ENCODE results near the gene MAP3K5. TPM values are rescaled to one million over a fixed set of nuclear protein-coding genes. Genes with fewer than 3 reads are reported as not detected.

MAP3K5 gene
- total RNA-seq, 1 donor from 2014 or later: 24.4 TPM

GRCh38 chr6:136571496-136571895 lies 220.8 kb downstream of the MAP3K5 start:
- DNase-seq: no peak
- intact Hi-C loops (cut with micrococcal nuclease): no loop called here
- POLR2A ChIA-PET: no interaction called here

GRCh38 chr6:136571065-136571464 lies 221.2 kb downstream of the MAP3K5 start:
- TF ChIP-seq CTCF (IDR thresholded peaks at IDR 0.05): no peak
- Mint-ChIP-seq H3K9me3 (peaks cover 13% of the 10 kb centered on the region), H3K27me3 (no peaks in the 10 kb centered on the region), H3K4me1 (peaks cover 4% of the 10 kb centered on the region), H3K27ac (no peak overlapping the region), H3K36me3 (ENCODE audit: low read depth) (peaks cover 78% of the 10 kb centered on the region), H3K4me3 (no peak overlapping the region)
- ChIA-PET POLR2A (no interaction called here), CTCF (no interaction called here)
- DNase-seq (no peak), ATAC-seq (ENCODE audit: low read depth) (no peak)
- intact Hi-C loops (cut with micrococcal nuclease): no loop called here

More at GRCh38 chr6:136571496-136571895, 220.8 kb downstream of the MAP3K5 start:
- CTCF ChIA-PET: no interaction called here
- no peaks in the 10 kb centered on the region for H3K27me3 Mint-ChIP-seq
- no peak for ATAC-seq (ENCODE audit: low read depth)
- no peaks in the 10 kb centered on the region for H3K4me1 Mint-ChIP-seq
- peaks cover 80% of the 10 kb centered on the region for H3K36me3 Mint-ChIP-seq (ENCODE audit: low read depth)
- H3K9me3 Mint-ChIP-seq: peaks cover 13% of the 10 kb centered on the region
- H3K27ac Mint-ChIP-seq: no peak overlapping the region
- no peak overlapping the region for H3K4me3 Mint-ChIP-seq
- TF ChIP-seq CTCF (IDR thresholded peaks at IDR 0.05): no peak

GRCh38 chr6:136568129-136568528 lies 224.1 kb downstream of the MAP3K5 start:
- Mint-ChIP-seq H3K36me3 (ENCODE audit: low read depth) (peaks cover 79% of the 10 kb centered on the region), H3K4me1 (peaks cover 9% of the 10 kb centered on the region), H3K27ac (no peak overlapping the region), H3K27me3 (no peaks in the 10 kb centered on the region), H3K4me3 (no peak overlapping the region), H3K9me3 (peaks cover 13% of the 10 kb centered on the region)
- intact Hi-C loops (cut with micrococcal nuclease): no loop called here
- ChIA-PET CTCF (no interaction called here), POLR2A (no interaction called here)
- TF ChIP-seq CTCF (IDR thresholded peaks at IDR 0.05): no peak
- DNase-seq (no peak), ATAC-seq (ENCODE audit: low read depth) (no peak)

GRCh38 chr6:136567688-136568087 lies 224.6 kb downstream of the MAP3K5 start:
- CTCF ChIA-PET: no interaction called here
- intact Hi-C loops (cut with micrococcal nuclease): no loop called here
- Mint-ChIP-seq H3K27ac (no peak overlapping the region), H3K27me3 (no peaks in the 10 kb centered on the region), H3K9me3 (peaks cover 13% of the 10 kb centered on the region), H3K4me1 (peaks cover 9% of the 10 kb centered on the region), H3K4me3 (no peak overlapping the region), H3K36me3 (ENCODE audit: low read depth) (peaks cover 79% of the 10 kb centered on the region)
- POLR2A ChIA-PET: no interaction called here
- DNase-seq (no peak), ATAC-seq (ENCODE audit: low read depth) (no peak)
- no peak for TF ChIP-seq CTCF (IDR thresholded peaks at IDR 0.05)

GRCh38 chr6:136566851-136567250 lies 225.4 kb downstream of the MAP3K5 start:
- Mint-ChIP-seq H3K27ac (no peak overlapping the region), H3K9me3 (peaks cover 12% of the 10 kb centered on the region), H3K4me3 (no peak overlapping the region), H3K36me3 (ENCODE audit: low read depth) (peaks cover 80% of the 10 kb centered on the region), H3K4me1 (peaks cover 9% of the 10 kb centered on the region), H3K27me3 (no peaks in the 10 kb centered on the region)
- intact Hi-C loops (cut with micrococcal nuclease): no loop called here
- ChIA-PET POLR2A (no interaction called here), CTCF (no interaction called here)
- ATAC-seq (ENCODE audit: low read depth): no peak
- no peak for TF ChIP-seq CTCF (IDR thresholded peaks at IDR 0.05)
- no peak for DNase-seq
